ENCODE results near the gene TMUB2. TPM values are rescaled to one million over a fixed set of nuclear protein-coding genes. Genes with fewer than 3 reads are reported as not detected.

The TMUB2 gene
- total RNA-seq, 4 donors from 2014 or later = 7.4 to 41.8 (median 32.6) TPM

DNA sequence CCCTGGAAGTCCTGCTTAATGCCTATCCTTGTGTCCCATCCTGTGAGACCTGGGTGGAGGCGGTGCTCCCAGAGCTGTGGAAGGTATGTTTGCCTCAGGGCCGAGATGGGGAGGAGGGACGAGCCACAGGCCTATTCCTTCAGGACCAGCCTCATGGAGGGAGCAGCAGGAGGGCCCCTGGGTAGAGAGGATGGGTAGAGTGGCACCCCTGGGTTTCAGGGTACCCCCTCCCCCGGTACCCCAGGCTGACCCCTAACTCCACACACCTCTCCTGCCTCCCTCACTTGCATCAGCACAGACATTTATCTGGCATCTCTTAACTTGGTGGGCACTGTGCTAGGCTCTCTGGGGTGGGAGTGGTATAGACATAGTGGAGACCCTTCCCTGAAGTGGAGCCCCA, 9.1 kb upstream of the TMUB2 start:
- H3K9me3 ChIP-seq = no peaks in the 10 kb centered on the region
- H3K27ac ChIP-seq = no peak overlapping the region
- H3K36me3 ChIP-seq = no peaks in the 10 kb centered on the region
- TF ChIP-seq, protein P1, sequence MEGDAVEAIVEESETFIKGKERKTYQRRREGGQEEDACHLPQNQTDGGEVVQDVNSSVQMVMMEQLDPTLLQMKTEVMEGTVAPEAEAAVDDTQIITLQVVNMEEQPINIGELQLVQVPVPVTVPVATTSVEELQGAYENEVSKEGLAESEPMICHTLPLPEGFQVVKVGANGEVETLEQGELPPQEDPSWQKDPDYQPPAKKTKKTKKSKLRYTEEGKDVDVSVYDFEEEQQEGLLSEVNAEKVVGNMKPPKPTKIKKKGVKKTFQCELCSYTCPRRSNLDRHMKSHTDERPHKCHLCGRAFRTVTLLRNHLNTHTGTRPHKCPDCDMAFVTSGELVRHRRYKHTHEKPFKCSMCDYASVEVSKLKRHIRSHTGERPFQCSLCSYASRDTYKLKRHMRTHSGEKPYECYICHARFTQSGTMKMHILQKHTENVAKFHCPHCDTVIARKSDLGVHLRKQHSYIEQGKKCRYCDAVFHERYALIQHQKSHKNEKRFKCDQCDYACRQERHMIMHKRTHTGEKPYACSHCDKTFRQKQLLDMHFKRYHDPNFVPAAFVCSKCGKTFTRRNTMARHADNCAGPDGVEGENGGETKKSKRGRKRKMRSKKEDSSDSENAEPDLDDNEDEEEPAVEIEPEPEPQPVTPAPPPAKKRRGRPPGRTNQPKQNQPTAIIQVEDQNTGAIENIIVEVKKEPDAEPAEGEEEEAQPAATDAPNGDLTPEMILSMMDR (IDR thresholded peaks at IDR 0.05) = no peak
- no peak for TF ChIP-seq POLR2A (IDR thresholded peaks at IDR 0.05)
- no peaks in the 10 kb centered on the region for H3K4me1 ChIP-seq
- H3K27me3 ChIP-seq = no peaks in the 10 kb centered on the region
- no peak for DNase-seq
- intact Hi-C loops (cut with DNase I; ENCODE audit: low total_unique reads) = no loop called here
- H3K4me3 ChIP-seq = no peak overlapping the region

DNA sequence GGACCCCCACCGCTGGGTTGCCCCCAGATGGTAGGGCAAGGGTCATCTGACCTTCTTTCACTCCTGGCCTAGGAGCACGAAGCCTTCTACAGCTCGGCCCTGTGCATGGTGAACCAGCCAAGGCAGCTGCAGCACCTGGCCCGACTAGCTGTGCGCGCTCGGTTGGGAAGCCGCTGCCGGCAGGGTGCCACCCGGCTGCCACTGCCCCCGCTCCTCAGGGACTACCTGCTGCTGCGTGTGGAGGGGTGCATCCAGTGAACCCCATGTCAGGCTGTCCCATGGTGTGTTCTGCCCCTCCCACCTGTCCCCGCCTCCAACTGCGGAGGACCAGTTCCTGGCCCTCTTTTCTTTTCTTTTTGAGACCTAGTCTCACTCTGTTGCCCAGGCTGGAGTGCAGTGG, 8.6 kb upstream of the TMUB2 start:
- TF ChIP-seq, protein P1 (IDR thresholded peaks at IDR 0.05) = no peak
- no peak for TF ChIP-seq POLR2A (IDR thresholded peaks at IDR 0.05)
- no peaks in the 10 kb centered on the region for H3K36me3 ChIP-seq
- intact Hi-C loops (cut with DNase I; ENCODE audit: low total_unique reads) = no loop called here

DNA sequence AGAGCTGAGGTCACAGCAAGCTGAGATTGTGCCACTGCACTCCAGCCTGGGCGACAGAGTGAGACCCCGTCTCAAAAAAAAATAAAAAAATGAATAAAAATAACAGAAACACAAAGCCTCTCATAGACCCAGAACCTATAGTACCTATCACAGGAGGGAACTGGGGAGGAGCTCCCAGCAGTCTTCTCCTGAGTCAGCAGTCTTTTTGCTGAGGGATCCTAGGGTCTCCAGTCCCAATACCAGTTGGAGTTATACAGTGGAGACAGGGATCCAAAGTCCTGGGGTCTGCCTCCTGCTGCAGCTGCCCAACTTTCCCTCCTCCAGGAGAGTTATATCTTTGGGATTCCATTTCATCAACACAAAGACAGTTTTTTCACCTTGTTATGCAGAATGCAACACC, 3.7 kb upstream of the TMUB2 start:
- Histone ChIP-seq H3K27ac (no peak overlapping the region), H3K4me1 (peaks cover 0 to 17% of the 10 kb centered on the region in 2 donors), H3K36me3 (no peaks in the 10 kb centered on the region), H3K27me3 (no peaks in the 10 kb centered on the region), H3K4me3 (no peak overlapping the region), H3K9me3 (no peaks in the 10 kb centered on the region)
- no peak for DNase-seq
- TF ChIP-seq, protein P1 (IDR thresholded peaks at IDR 0.05) = no peak
- no peak for TF ChIP-seq POLR2A (IDR thresholded peaks at IDR 0.05)
- intact Hi-C loops (cut with DNase I; ENCODE audit: low total_unique reads) = no loop called here

More for the DNA sequence above, 8.6 kb upstream of the TMUB2 start:
- Histone ChIP-seq H3K4me3 (no peak overlapping the region), H3K27ac (no peak overlapping the region), H3K4me1 (no peaks in the 10 kb centered on the region), H3K9me3 (no peaks in the 10 kb centered on the region), H3K27me3 (no peaks in the 10 kb centered on the region)
- DNase-seq = no peak

DNA sequence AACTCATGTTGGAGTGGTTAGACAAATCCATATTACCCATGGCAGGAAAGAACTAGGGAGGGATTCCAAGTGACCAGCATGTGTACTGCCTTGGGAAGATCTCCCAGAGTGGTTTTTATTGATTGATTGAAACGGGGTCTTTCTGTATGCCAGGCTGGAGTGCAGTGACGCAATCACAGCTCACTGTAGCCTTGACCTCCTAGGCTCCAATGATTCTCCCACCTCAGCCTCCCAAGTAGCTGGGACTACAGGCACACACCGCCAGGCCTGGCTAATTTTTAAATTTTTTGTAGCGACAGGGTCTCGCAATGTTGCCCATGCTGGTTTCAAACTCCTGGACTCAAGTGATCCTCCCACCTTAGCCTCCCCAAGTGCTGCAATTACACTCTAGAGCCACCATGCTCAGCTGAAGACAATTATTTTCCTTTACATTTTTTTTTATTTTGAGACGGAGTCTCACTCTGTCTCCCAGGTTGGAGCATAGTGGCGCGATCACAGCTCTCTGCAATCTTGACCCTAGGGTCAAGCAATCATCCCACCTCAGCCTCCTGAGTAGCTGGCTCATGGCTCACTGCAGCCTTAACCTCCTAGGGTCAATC, 2.5 kb upstream of the TMUB2 start:
- peaks cover 0 to 22% of the 10 kb centered on the region in 2 donors for H3K4me1 ChIP-seq
- no peaks in the 10 kb centered on the region for H3K9me3 ChIP-seq
- H3K27me3 ChIP-seq = no peaks in the 10 kb centered on the region
- H3K27ac ChIP-seq = no peak overlapping the region
- no peaks in the 10 kb centered on the region for H3K36me3 ChIP-seq
- DNase-seq = no peak
- intact Hi-C loops (cut with DNase I; ENCODE audit: low total_unique reads) = no loop called here
- TF ChIP-seq POLR2A (IDR thresholded peaks at IDR 0.05) = no peak
- TF ChIP-seq, protein P1 (IDR thresholded peaks at IDR 0.05) = no peak
- H3K4me3 ChIP-seq = no peak overlapping the region

DNA sequence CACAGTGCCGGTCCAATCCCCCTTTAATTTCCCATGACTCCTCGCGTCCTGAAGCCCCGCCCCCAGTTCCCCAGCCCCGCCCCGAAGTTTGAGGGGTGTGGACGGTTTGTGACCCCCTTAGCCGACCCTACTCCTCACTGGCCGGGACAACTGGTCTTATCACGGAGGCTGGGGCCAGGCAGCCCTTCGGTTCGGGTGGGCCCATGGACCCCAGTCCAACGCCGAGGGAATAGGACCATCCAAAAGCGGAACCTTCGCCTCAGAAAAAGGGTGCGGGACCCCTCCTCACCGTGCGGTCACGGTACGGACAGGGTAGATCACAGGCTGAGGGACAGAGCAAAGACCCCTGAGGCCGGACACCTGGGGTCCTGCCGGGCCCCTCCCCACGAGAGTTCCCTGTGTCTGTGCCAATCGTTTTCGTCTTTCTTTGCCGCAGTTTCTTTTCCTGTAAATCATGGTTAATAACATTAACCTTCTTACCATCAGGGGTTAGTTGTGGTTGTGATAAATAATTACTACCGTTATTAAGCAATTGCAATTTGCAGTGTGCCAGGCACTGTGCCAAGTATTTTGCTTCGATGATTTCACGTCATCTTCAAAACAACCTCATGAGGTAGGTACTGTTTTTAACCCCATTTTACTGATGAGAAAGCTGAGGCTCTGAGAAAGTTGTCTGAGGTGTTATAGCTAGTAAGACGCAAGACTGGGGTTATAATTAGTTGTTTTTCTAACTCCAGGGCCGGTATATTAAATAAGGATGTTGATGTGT, 543 bp downstream of the TMUB2 start:
- H3K27me3 ChIP-seq = no peaks in the 10 kb centered on the region
- H3K27ac ChIP-seq = peak overlapping the region; percentile 92 to 98
- intact Hi-C loops (cut with DNase I; ENCODE audit: low total_unique reads) = no loop called here
- peak overlapping the region; percentile 85 to 87 for H3K4me3 ChIP-seq
- no peaks in the 10 kb centered on the region for H3K9me3 ChIP-seq
- DNase-seq = no peak
- H3K4me1 ChIP-seq = peaks cover 0 to 22% of the 10 kb centered on the region in 2 donors
- no peak for TF ChIP-seq POLR2A (IDR thresholded peaks at IDR 0.05)
- TF ChIP-seq, protein P1 (IDR thresholded peaks at IDR 0.05) = no peak
- H3K36me3 ChIP-seq = no peaks in the 10 kb centered on the region
